PFSK-1 (cell line): Measurements from ENCODE around the gene HSPA12A.

ENCODE experiments used
- POLR2AphosphoS5 ChIP-seq: IDR thresholded peaks from 2 replicates; pipeline ENCODE4 v1.6.1; 2012; ENCODE audit warnings: low read depth, mild to moderate bottlenecking, control low read depth, low read length, moderate library complexity
- REST ChIP-seq, 2 experiments: IDR thresholded peaks; 2 replicates each; pipeline versions ENCODE4 v1.6.1 to v1.8.0; 2011 to 2012; ENCODE audit warnings: low read depth in 2 of 2, low read length in 2 of 2, control low read depth in 1 of 2, inconsistent platforms in 1 of 2, mild to moderate bottlenecking in 1 of 2, moderate library complexity in 1 of 2; ENCODE audit not compliant: insufficient read depth in 1 of 2
- TAF1 ChIP-seq: IDR thresholded peaks from 2 replicates; pipeline ENCODE4 v1.6.1; 2012; ENCODE audit warnings: low read length, control low read depth, borderline replicate concordance; ENCODE audit not compliant: insufficient read depth

DNA sequence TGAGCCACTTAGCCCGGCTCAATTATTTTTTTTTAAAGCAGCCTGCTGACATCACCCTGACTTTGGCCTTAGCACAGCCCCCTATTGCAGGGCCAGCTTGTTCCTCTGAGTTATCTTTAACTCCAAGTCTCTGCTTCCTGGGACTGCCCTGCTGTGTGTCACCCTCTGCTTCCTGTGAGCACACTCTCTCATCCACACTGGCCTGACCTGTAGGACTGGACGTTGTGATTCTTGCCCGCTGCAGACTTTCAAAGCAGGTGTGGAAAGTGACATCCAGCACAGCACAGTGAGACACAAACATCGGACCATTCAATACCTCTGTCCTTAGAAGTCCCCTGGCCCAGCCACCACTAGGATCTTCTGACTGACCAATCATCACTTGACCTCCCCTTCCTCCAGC is 26.4 kb upstream of the HSPA12A start:
- TF ChIP-seq POLR2AphosphoS5, result no peak
- TF ChIP-seq TAF1, result no peak
- no peak for TF ChIP-seq REST (IDR thresholded peaks at IDR 0.05; ENCODE audit: insufficient read depth in 1 of 2, low read depth in 2 of 2, low read length in 2 of 2)
